Lower leg skin (tissue), 3 donors: ENCODE measurements around the gene OVCH1.
"Not testable (repeated sequence)": the region's sequence is repeated elsewhere in the genome, so short reads cannot be mapped to it uniquely, and the experiment has no call there.

ENCODE experiments used
- POLR2A ChIP-seq, 2 donors: fragments of 450-650 bp; IDR thresholded peaks; one replicate each; pipeline ENCODE4 v1.6.1; 2016 to 2017; ENCODE audit warnings: antibody characterized with exemption in 2 of 2, mild to moderate bottlenecking in 1 of 2, moderate library complexity in 1 of 2
- TF ChIP-seq, protein P1 (sequence below), 3 donors: fragments of 450-650 bp; IDR thresholded peaks; one replicate each; pipeline ENCODE4 v1.5.1; 2016; ENCODE audit warnings: antibody characterized with exemption in 3 of 3, mild to moderate bottlenecking in 3 of 3, moderate library complexity in 2 of 3

DNA sequence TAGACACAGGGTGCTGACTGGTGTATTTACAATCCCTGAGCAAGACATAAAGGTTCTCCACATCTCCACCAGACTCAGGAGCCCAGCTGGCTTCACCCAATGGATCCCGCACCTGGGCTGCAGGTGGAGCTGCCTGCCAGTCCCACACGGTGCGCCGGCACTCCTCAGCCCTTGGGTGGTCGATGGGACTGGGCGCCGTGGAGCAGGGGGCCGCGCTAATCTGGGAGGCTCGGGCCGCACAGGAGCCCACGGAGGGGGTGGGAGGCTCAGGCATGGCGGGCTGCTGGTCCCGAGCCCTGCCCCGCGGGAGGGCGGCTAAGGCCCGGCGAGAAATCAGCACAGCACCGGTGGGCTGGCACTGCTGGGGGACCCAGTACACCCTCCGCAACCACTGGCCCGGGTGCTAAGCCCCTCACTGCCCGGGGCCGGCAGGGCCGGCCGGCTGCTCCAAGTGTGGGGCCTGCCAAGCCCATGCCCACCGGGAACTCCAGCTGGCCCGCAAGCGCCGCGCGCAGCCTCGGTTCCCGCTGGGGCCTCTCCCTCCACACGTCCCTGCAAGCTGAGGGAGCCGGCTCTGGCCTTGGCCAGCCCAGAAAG is 111.3 kb downstream of the OVCH1 start:
- TF ChIP-seq POLR2A (IDR thresholded peaks at IDR 0.05) = not testable (repeated sequence)
- TF ChIP-seq, protein P1, sequence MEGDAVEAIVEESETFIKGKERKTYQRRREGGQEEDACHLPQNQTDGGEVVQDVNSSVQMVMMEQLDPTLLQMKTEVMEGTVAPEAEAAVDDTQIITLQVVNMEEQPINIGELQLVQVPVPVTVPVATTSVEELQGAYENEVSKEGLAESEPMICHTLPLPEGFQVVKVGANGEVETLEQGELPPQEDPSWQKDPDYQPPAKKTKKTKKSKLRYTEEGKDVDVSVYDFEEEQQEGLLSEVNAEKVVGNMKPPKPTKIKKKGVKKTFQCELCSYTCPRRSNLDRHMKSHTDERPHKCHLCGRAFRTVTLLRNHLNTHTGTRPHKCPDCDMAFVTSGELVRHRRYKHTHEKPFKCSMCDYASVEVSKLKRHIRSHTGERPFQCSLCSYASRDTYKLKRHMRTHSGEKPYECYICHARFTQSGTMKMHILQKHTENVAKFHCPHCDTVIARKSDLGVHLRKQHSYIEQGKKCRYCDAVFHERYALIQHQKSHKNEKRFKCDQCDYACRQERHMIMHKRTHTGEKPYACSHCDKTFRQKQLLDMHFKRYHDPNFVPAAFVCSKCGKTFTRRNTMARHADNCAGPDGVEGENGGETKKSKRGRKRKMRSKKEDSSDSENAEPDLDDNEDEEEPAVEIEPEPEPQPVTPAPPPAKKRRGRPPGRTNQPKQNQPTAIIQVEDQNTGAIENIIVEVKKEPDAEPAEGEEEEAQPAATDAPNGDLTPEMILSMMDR (IDR thresholded peaks at IDR 0.05) = not testable (repeated sequence)
